ENCODE data around the gene EEFSEC.

EEFSEC gene

DNA sequence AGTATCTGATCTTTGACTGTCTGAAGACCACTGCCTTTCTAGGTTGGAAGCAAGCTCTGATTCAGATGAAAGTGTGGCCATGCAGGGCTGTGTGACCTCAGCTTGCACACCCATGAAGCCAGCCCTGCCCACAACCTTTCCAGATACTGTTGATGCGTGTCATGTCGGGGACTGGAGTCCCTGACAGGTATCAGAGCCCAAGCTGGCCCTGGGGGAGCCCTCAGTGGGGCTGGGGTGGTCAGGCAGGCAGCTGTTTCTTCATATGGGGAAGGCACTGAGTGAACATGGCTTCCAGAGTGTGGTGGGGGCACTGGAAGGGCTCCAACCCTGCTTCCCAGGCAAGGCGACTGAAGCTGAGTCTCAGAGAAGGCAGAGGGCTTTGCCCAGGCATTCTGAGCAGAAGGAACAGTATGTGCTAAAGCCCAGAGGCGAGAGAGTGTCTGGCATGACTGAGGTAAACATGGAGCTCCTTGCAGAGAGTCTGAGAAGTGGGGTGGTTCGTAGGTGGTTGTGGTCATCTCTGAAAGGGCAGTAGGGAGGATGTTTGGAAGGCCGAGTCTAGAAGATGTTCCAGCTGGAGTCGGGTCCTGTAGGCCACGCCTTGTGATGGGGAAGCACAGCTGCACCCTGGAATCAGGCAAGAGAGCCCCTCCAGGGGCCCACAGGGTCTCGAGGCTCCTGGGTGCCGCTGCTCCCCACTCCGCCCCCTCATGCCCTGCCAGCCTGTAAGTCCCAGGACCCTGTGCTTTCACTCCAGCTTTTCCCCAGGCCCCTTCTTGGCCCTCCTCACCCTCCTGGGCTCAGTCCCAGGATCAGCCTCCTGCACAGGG is 122.2 kb downstream of the EEFSEC start:
- TF ChIP-seq, protein P1, sequence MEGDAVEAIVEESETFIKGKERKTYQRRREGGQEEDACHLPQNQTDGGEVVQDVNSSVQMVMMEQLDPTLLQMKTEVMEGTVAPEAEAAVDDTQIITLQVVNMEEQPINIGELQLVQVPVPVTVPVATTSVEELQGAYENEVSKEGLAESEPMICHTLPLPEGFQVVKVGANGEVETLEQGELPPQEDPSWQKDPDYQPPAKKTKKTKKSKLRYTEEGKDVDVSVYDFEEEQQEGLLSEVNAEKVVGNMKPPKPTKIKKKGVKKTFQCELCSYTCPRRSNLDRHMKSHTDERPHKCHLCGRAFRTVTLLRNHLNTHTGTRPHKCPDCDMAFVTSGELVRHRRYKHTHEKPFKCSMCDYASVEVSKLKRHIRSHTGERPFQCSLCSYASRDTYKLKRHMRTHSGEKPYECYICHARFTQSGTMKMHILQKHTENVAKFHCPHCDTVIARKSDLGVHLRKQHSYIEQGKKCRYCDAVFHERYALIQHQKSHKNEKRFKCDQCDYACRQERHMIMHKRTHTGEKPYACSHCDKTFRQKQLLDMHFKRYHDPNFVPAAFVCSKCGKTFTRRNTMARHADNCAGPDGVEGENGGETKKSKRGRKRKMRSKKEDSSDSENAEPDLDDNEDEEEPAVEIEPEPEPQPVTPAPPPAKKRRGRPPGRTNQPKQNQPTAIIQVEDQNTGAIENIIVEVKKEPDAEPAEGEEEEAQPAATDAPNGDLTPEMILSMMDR (conservative IDR thresholded peaks at IDR 0.05; ENCODE audit: low read depth, low read length), result no peak
- no peak overlapping the region for H3K4me3 ChIP-seq (ENCODE audit: low read length)
- no peak for DNase-seq (ENCODE audit: low read depth)

DNA sequence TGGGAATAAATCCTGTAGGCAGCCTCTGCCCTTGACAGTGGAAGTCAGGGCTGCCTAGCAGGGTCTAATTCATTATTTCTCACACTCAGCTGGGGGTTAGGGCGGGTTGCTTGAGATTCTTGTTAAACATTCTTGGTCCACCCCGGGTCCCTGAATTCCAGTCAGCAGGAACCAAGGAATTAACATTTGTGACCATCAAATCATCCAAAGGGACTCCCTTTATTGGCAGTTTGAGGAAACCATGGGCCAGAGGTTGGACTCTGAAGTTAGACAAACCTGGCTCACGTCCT is 122.8 kb downstream of the EEFSEC start:
- no peak for DNase-seq (ENCODE audit: low read depth)
- TF ChIP-seq, protein P1 (conservative IDR thresholded peaks at IDR 0.05; ENCODE audit: low read depth, low read length), result no peak
- H3K4me3 ChIP-seq (ENCODE audit: low read length), result no peak overlapping the region

DNA sequence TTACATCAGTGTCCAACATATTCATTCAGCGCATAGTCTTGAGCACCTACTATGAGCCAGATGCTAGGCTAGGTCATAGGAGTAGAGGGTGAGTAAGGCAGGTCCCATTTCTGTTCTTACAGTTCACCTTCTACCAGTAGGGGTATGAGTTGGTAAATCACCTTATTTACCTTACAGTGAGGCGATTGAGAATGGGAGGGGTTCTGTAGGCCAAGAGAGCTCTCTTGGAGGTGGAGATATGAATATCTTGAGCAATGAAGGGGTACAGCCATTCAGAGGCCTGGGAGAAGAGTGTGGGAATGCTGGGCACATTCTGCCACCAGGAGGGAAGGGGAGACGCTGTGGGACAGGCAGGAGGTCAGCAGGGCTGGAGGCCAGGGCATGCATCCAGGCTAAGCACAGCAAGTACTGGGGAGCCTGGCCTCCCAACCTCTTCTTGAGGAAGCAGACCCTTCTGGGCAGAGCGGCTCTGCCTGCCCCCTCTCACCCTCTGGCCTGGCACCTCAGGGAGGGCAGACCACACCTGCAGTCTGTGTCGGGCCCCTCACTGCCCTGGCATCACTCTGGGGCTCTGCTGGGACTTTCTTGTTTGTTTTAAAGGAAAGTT is 123.4 kb downstream of the EEFSEC start:
- H3K4me3 ChIP-seq (ENCODE audit: low read length), result no peak overlapping the region
- TF ChIP-seq, protein P1 (conservative IDR thresholded peaks at IDR 0.05; ENCODE audit: low read depth, low read length), result no peak
- no peak for DNase-seq (ENCODE audit: low read depth)

DNA sequence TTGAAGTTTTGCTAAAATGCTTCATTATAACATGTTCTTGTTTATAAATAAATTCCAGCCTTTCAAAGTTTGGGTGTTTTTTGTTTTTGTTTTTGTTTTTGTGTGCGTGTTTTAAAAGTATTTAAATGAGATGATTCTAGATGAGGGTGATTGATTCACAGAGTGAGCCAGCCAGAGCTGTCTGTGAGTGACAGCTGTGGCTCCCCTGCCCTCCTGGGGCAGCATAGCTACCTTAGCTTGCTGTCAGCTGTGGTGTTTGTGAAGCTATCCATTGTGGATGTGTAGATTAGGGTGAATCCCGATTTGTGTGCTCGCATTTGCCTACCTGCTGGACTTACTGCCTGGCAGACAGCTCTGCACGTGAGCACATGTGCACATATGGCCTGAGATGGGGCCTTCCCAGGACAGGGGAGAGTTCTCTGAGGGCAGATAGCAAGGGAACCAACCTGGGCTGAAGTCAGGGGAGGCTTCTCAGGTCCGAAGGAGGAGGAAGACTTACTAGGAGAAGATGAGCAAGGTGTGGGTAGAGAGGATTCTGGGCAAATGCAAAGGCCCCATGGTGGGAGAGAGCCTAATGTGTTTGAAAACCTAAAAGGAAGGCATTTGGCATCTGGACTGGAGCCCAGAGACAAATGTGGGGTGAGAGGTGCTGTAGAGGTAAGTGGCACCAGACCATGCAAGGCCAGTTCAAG is 124.2 kb downstream of the EEFSEC start:
- TF ChIP-seq, protein P1 (conservative IDR thresholded peaks at IDR 0.05; ENCODE audit: low read depth, low read length), result no peak
- no peak overlapping the region for H3K4me3 ChIP-seq (ENCODE audit: low read length)
- DNase-seq (ENCODE audit: low read depth), result no peak

DNA sequence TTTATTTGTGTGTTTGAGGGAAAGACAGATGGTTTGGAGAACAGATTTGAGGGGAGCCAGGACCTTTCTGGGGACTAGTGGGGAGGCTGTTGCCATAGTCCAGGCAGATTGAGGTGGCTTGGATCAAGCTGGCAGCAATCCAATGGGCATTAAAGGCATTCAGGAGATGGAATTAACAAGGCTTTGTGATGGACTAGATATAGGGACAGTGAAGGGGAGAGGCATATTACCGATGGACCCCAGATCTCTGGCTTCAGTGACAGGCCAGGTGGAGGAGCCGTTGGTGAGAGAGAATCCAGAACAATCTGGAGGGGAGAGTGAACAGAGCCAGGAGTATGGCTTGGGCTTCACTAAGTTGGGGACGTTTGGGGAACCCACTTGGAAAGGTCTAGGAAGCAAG is 124.8 kb downstream of the EEFSEC start:
- H3K4me3 ChIP-seq (ENCODE audit: low read length), result no peak overlapping the region
- no peak for DNase-seq (ENCODE audit: low read depth)
- TF ChIP-seq, protein P1 (conservative IDR thresholded peaks at IDR 0.05; ENCODE audit: low read depth, low read length), result no peak

DNA sequence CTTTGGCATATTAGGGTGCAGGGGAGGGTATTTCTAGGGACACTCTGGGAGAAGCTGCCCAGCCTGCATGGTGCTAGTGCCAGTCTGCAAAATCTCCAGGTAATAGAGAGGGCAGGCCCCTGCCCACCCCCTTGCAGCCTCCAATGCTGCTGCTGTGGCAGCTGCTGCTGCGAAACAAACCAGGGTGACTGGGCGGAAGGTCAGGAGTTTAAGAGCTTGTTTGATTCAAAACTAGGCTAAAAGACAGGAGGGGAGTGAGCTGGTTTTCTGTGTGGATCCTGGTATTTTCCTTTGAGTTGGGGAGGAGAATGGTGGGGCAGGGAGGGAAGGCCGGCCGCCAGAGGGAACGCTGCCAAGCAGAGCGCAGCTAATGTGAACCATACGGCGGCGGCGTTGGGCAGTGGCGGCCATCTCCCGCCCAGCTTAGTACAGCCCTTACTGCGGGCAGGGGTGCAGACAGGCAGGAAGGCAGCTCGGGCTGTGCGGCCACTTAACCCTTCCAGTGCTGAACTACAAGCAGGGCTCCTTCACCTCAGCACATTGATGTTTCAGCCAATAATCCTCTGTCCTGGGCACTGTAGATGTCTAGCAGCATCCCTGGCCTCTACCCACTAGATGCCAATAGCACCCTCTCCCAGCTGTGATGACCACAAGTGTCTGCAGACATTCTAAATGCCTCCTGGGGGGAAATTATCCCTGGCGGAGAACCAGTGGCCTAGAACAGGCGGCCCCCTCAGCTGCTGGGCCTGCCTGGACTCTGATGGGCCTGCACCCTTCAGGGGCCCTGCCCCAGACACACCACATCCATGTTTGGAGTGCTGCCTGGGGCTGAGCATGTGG is 125.7 kb downstream of the EEFSEC start:
- DNase-seq (ENCODE audit: low read depth), result peak; percentile 29
- no peak overlapping the region for H3K4me3 ChIP-seq (ENCODE audit: low read length)

More for the DNA sequence above, 125.7 kb downstream of the EEFSEC start:
- TF ChIP-seq, protein P1 (conservative IDR thresholded peaks at IDR 0.05; ENCODE audit: low read depth, low read length), result peak; percentile 33

Data from retinal pigment epithelial cell (primary cell).